PC-9 (cell line): ENCODE results near the gene PCNX1. TPM values are rescaled to one million over a fixed set of nuclear protein-coding genes. Genes with fewer than 3 reads are reported as not detected.

Experiments
- BruUV-seq: library from RNA; stranded (reverse); fragments of 400-500 nt; replicated peaks from 2 replicates; lab custom pipeline; 2021; lab: Mats Ljungman, UMichigan
- CTCF ChIA-PET: fragments of 300-600 bp; sonication (Branson Sonifier 250); formaldehyde crosslinking; loops from one replicate; lab custom pipeline; 2022; ENCODE audit warnings: antibody characterized with exemption; lab: Charles Lee
- POLR2A ChIA-PET: fragments of 300-600 bp; sonication (Branson Sonifier 250); formaldehyde crosslinking; loops from one replicate; lab custom pipeline; 2022; ENCODE audit warnings: antibody characterized with exemption; ENCODE audit not compliant: unreplicated experiment; lab: Charles Lee
- DNase-seq, 2 experiments: peaks; one replicate each; pipeline versions ENCODE4 v3.0.0 to v3.0.0-alpha.2; 2015 to 2022; ENCODE audit warnings: mixed read lengths in 1 of 2
- H2AFZ ChIP-seq: fragments of 200-600 bp; sonication (generic); 2 replicates; pipeline ENCODE4 v1.8.1; 2017; ENCODE audit warnings: antibody characterized with exemption
- H3F3A ChIP-seq: fragments of 200-600 bp; sonication (generic); 2 replicates; pipeline ENCODE4 v1.8.1; 2017; ENCODE audit warnings: antibody characterized with exemption, mild to moderate bottlenecking, low read depth; ENCODE audit not compliant: insufficient read depth
- H3K27ac ChIP-seq: fragments of 200-600 bp; sonication (generic); 2 replicates; pipeline ENCODE4 v1.6.1; 2016; ENCODE audit warnings: mixed run types
- H3K27me3 ChIP-seq: fragments of 200-600 bp; sonication (generic); 2 replicates; pipeline ENCODE4 v1.6.1; 2016; ENCODE audit warnings: low read depth, mixed run types; ENCODE audit not compliant: insufficient read depth
- H3K36me3 ChIP-seq: fragments of 200-600 bp; sonication (generic); 2 replicates; pipeline ENCODE4 v1.6.1; 2016; ENCODE audit warnings: low read depth, mixed run types
- H3K4me1 ChIP-seq: fragments of 200-600 bp; sonication (generic); replicated peaks from 2 replicates; pipeline ENCODE4 v1.6.1; 2016; ENCODE audit warnings: mixed run types; ENCODE audit not compliant: insufficient read depth
- H3K4me2 ChIP-seq: fragments of 200-600 bp; sonication (generic); 2 replicates; pipeline ENCODE4 v1.6.1; 2017; ENCODE audit warnings: mixed run types
- H3K4me3 ChIP-seq: fragments of 200-600 bp; sonication (generic); 2 replicates; pipeline ENCODE4 v1.6.1; 2016; ENCODE audit warnings: mixed run types
- H3K79me2 ChIP-seq: fragments of 200-600 bp; sonication (generic); 2 replicates; pipeline ENCODE4 v1.6.1; 2017; ENCODE audit warnings: low read depth, mixed run types
- H3K9me2 ChIP-seq: fragments of 200-600 bp; sonication (generic); 2 replicates; pipeline ENCODE4 v1.8.1; 2017; ENCODE audit warnings: mild to moderate bottlenecking; ENCODE audit not compliant: insufficient read depth
- H3K9me3 ChIP-seq: fragments of 200-600 bp; sonication (generic); 2 replicates; pipeline ENCODE4 v1.8.1; 2016; ENCODE audit warnings: low read depth; ENCODE audit not compliant: insufficient read depth
- H4K20me1 ChIP-seq: fragments of 200-600 bp; sonication (generic); 2 replicates; pipeline ENCODE4 v1.8.1; 2017; ENCODE audit not compliant: insufficient read depth
- EZH2 ChIP-seq: fragments of 200-600 bp; sonication (generic); IDR thresholded peaks from 2 replicates; pipeline ENCODE4 v1.8.0; 2017; ENCODE audit warnings: antibody characterized with exemption, low read depth
- intact Hi-C: fragments of 100-400 bp; cut with micrococcal nuclease; formaldehyde crosslinking; loops from one replicate; pipeline ENCODE4 v1.10.0; 2022; ENCODE audit not compliant: unreplicated experiment
- total RNA-seq: library from RNA; stranded (reverse); gene quantifications from 2 replicates; pipeline ENCODE4 v1.2.3, GENCODE V29; 2021
- TF ChIP-seq, protein P1 (sequence below): fragments of 200-600 bp; sonication (generic); conservative IDR thresholded peaks from 2 replicates; pipeline ENCODE4 v1.6.1; 2017; ENCODE audit warnings: mixed run types, antibody characterized with exemption, mild to moderate bottlenecking, moderate library complexity

The PCNX1 gene
- total RNA-seq, 1 experiment from 2014 or later = 37.6 TPM

GRCh38 chr14:70896981-70897380 lies 10.3 kb upstream of the PCNX1 start:
- BruUV-seq = no TSS peak
- Histone ChIP-seq H3K9me3 (no peaks in the 10 kb centered on the region), H3K36me3 (no peaks in the 10 kb centered on the region), H2AFZ (no peak overlapping the region), H4K20me1 (no peaks in the 10 kb centered on the region), H3F3A (no peaks in the 10 kb centered on the region), H3K9me2 (no peaks in the 10 kb centered on the region), H3K4me1 (0 out of 2 replicates have a peak, but pooled peaks cover 6% of the 10 kb centered on the region), H3K4me3 (no peak overlapping the region), H3K4me2 (no peak overlapping the region), H3K27ac (no peak overlapping the region), H3K79me2 (no peaks in the 10 kb centered on the region), H3K27me3 (no peaks in the 10 kb centered on the region)
- TF ChIP-seq, protein P1, sequence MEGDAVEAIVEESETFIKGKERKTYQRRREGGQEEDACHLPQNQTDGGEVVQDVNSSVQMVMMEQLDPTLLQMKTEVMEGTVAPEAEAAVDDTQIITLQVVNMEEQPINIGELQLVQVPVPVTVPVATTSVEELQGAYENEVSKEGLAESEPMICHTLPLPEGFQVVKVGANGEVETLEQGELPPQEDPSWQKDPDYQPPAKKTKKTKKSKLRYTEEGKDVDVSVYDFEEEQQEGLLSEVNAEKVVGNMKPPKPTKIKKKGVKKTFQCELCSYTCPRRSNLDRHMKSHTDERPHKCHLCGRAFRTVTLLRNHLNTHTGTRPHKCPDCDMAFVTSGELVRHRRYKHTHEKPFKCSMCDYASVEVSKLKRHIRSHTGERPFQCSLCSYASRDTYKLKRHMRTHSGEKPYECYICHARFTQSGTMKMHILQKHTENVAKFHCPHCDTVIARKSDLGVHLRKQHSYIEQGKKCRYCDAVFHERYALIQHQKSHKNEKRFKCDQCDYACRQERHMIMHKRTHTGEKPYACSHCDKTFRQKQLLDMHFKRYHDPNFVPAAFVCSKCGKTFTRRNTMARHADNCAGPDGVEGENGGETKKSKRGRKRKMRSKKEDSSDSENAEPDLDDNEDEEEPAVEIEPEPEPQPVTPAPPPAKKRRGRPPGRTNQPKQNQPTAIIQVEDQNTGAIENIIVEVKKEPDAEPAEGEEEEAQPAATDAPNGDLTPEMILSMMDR = no peak
- intact Hi-C loops = no loop called here
- ChIA-PET POLR2A (no interaction called here), CTCF (no interaction called here)
- DNase-seq = no peak

- no peaks in the 10 kb centered on the region for H3K9me2 ChIP-seq
- CTCF ChIA-PET = no interaction called here
Observed at GRCh38 chr14:70897464-70897863, 9.8 kb upstream of the PCNX1 start.

DNA sequence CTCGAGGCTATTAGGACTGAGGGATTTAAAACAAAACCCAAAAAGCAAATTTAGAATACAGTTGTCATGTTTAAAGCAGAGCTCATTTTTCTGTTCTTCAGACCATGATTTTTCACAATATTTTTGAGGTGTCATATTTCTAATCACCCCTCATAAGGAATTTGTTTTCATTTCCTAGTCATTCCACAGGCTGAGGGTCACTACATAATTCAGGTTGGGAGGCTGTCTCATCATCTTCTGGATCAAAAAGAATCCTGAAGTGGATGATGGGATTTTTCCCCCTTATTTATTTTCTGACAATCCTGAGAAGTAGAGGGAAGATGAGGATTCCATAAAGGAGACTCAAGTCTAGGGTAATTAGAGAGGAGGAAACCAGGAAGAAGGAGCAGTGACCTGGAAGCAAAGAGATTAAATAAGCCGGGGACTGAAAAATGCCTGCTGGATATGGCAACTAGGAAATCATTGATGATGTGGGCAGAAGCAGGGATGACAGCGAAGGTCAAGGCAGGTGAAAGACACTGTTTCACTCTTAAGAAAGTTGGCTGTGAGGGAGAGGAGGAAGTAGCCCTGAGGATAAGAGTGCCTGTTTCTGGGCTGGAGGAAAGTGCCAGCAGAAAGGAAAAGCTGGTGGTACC lies 9.0 kb upstream of the PCNX1 start:
- BruUV-seq = no TSS peak
- no peak for TF ChIP-seq EZH2
- TF ChIP-seq, protein P1 = no peak
- peak overlapping the region; percentile 50; the same call in 1 of the 2 replicates for H2AFZ ChIP-seq

More at GRCh38 chr14:70897464-70897863, 9.8 kb upstream of the PCNX1 start:
- no peak overlapping the region for H3K4me3 ChIP-seq
- no peaks in the 10 kb centered on the region for H3K27me3 ChIP-seq
- no peaks in the 10 kb centered on the region for H3K36me3 ChIP-seq
- TF ChIP-seq EZH2 = no peak
- TF ChIP-seq, protein P1 = no peak
- no peaks in the 10 kb centered on the region for H3K9me3 ChIP-seq
- no peaks in the 10 kb centered on the region for H3K79me2 ChIP-seq
- BruUV-seq = no TSS peak
- H3K27ac ChIP-seq = no peak overlapping the region
- no peaks in the 10 kb centered on the region for H4K20me1 ChIP-seq
- no peak for DNase-seq
- intact Hi-C loops = no loop called here
- POLR2A ChIA-PET = no interaction called here
- no peak overlapping the region for H2AFZ ChIP-seq
- H3F3A ChIP-seq = no peaks in the 10 kb centered on the region
- H3K4me1 ChIP-seq = 0 out of 2 replicates have a peak, but pooled peaks cover 6% of the 10 kb centered on the region
- no peak overlapping the region for H3K4me2 ChIP-seq

More for the DNA sequence above, 9.0 kb upstream of the PCNX1 start:
- DNase-seq = no peak
- no peak overlapping the region for H3K27ac ChIP-seq
- H3K27me3 ChIP-seq = no peaks in the 10 kb centered on the region
- H3F3A ChIP-seq = no peaks in the 10 kb centered on the region
- no peaks in the 10 kb centered on the region for H3K9me2 ChIP-seq
- intact Hi-C loops = no loop called here
- H3K79me2 ChIP-seq = no peaks in the 10 kb centered on the region
- ChIA-PET CTCF (no interaction called here), POLR2A (interaction anchor here (0.6 kb wide), 1 partner anchor 185 kb away, joined by 9 read pairs; no protein-coding TSS in a partner anchor)
- no peak overlapping the region for H3K4me3 ChIP-seq
- H3K4me1 ChIP-seq = 0 out of 2 replicates have a peak, but pooled peaks cover 6% of the 10 kb centered on the region
- H3K4me2 ChIP-seq = no peak overlapping the region
- no peaks in the 10 kb centered on the region for H3K36me3 ChIP-seq
- no peaks in the 10 kb centered on the region for H4K20me1 ChIP-seq
- no peaks in the 10 kb centered on the region for H3K9me3 ChIP-seq
